Transverse colon (tissue), 3 donors: ENCODE results near the gene BCAM.

Source experiments
- EP300 ChIP-seq: sonication (generic); formaldehyde crosslinking; IDR thresholded peaks from one replicate; pipeline ENCODE4 v1.6.1; 2017; ENCODE audit warnings: antibody characterized with exemption, low read depth
- TF ChIP-seq, protein P1 (sequence below), 5 experiments: fragments of 200-600 bp in 3 of 5; fragments of 450-650 bp in 2 of 5; sonication (generic) in 3 of 5; IDR thresholded peaks; 1 replicate in 2 of 5; 2 replicates in 3 of 5; pipeline ENCODE4 v1.5.1; 2016 to 2017; ENCODE audit warnings: antibody characterized with exemption in 5 of 5, inconsistent platforms in 3 of 5, mild to moderate bottlenecking in 2 of 5, moderate library complexity in 1 of 5

- TF ChIP-seq EP300, result no peak
- TF ChIP-seq, protein P1, sequence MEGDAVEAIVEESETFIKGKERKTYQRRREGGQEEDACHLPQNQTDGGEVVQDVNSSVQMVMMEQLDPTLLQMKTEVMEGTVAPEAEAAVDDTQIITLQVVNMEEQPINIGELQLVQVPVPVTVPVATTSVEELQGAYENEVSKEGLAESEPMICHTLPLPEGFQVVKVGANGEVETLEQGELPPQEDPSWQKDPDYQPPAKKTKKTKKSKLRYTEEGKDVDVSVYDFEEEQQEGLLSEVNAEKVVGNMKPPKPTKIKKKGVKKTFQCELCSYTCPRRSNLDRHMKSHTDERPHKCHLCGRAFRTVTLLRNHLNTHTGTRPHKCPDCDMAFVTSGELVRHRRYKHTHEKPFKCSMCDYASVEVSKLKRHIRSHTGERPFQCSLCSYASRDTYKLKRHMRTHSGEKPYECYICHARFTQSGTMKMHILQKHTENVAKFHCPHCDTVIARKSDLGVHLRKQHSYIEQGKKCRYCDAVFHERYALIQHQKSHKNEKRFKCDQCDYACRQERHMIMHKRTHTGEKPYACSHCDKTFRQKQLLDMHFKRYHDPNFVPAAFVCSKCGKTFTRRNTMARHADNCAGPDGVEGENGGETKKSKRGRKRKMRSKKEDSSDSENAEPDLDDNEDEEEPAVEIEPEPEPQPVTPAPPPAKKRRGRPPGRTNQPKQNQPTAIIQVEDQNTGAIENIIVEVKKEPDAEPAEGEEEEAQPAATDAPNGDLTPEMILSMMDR (IDR thresholded peaks at IDR 0.05), result no peak
Observed at GRCh38 chr19:44772959-44773358, 35.9 kb upstream of the BCAM start.
